NCI-H1436 treated with DMSO at 0.1 percent for 48 hours (cell line): ENCODE data around the gene CAPN5.
A peak's percentile ranks its signal among the peaks of the same experiment; 100 is the strongest.

Source experiments
- DNase-seq: peaks from one replicate; lab custom pipeline; 2025; lab: John Stamatoyannopoulos, UW

Gene CAPN5

GRCh38 chr11:77101043-77101537 lies 34.3 kb downstream of the CAPN5 start:
- DNase-seq, result no peak

GRCh38 chr11:77102246-77103210 lies 35.8 kb downstream of the CAPN5 start, which contains the start of gene OMP:
Gene OMP (plus strand): TSS chr11:77102840. CDS start chr11:77102840, 0 bp downstream.
- no peak for DNase-seq

DNA sequence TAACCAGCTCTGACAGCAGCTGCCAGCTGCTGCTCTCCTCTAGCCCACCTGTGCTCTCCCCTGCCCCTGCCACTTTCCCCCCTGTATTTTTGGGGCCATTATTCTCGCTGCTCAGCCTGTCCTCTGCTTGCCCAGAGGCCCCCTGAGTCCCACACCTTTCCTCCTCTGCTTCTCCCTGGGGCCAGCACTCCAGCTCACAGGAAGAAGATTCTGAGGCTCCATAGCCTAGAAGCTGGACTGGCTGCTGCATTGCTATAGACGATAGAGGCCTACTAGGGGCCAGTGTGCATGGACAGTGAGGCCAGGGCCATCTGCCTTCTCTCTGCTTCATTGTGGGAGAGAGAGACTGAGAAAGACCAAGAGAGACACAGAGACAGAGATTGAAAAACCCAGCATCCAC lies 36.5 kb downstream of the CAPN5 start:
- no peak for DNase-seq

DNA sequence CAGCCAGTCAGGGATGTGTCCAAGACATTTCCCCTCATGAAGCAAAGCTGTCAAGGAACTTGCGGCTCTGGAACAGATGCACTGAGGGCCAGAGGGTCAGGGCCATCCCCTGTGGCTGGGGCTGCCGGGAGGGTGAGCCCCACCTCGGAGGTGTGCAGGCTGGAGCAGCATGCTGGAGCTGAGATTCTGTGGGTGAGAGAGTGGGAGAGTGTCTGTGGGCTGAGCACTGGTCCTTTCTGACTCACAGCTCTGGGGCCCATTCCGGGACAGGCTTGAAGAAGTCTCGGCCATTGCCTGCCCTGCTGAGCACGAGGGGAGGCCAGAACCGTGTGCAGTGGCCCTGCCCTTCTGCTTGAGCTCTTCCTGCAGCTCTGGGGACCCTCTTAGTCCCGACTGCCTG lies 38.0 kb downstream of the CAPN5 start:
- no peak for DNase-seq

- no peak for DNase-seq
Observed at GRCh38 chr11:77106321-77106720, 39.5 kb downstream of the CAPN5 start.

- DNase-seq, result no peak
Observed at GRCh38 chr11:77106759-77107158, 40.0 kb downstream of the CAPN5 start.

- no peak for DNase-seq
Observed at GRCh38 chr11:77107950-77108349, 41.2 kb downstream of the CAPN5 start.

- no peak for DNase-seq
Observed at GRCh38 chr11:77108436-77108835, 41.7 kb downstream of the CAPN5 start.

DNA sequence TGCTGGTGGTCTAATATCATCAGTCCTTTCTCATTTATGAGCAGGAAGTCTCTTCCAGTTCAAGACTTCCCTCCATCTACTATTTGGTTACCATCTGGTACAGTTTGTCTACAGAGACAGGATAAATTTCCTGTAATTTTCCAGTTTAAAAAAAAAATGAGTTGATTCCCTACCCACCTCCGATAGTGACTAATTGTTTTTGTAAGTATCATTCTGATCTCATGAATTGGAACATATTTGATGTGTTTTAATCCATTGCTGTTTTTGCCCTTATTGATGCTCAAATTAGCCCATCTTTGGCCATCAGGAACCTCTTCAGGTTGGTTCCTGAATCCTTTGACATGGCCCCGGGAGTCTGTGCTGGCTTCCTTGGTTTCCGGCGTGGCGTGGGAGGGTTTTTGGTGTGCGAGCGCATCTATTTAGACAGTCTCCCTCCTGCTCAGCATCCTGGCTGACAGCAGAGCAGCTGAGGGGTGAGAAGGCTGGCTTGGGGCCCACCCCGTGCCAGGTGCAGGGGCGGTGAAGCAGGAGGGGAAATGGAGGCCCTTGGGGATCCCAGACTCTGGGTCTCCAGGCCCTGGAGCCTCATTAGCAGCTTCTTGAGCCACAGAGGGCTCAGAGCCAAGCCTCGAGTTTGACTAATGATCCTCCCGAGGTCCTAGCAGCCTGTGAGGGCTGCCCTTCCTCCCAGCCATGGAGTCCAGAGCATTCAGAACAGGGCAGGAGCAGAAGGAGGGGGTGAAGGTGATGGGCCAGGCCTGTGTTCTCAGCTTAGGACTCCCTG lies 42.7 kb downstream of the CAPN5 start:
- peak; percentile 55 for DNase-seq

DNA sequence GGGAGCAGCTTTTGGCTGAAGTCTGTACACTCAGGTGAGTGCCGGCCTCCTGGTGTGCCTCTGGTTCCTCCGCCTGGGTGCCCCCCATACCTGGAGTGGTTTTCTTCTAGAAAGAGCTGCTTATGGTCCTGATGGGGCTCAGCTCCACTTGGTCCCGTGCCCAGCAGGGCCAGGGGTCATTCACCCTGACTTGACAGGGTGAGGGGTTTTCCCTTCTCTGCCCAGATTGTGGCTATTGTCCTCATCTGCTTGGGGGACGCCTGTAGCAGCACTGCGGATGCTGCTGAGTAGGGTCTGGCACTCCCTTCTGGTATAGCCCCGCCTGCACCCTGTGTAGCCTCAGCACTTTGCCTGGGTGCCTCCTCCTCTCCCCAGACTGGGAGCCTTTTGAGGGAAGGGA lies 44.1 kb downstream of the CAPN5 start:
- DNase-seq, result no peak

DNA sequence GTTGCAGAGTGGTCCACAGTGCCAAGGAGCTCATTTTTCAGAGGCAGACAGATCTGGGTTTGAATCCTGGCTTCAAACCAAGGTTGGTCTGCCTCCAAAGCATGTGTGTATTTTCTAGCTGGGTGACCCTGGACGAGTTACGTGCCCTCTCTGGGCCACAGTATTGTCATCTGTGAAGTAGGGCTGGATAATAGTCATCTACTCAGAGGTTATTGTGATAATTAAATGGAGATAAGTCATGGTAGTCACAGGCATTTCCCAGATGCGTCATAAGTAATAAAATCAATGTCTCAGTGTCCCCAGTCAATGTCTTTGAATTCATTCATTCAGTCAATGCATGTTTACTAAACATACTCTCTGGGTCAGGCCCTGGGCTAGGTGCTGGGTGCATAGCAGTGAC lies 44.5 kb downstream of the CAPN5 start:
- DNase-seq, result no peak

DNA sequence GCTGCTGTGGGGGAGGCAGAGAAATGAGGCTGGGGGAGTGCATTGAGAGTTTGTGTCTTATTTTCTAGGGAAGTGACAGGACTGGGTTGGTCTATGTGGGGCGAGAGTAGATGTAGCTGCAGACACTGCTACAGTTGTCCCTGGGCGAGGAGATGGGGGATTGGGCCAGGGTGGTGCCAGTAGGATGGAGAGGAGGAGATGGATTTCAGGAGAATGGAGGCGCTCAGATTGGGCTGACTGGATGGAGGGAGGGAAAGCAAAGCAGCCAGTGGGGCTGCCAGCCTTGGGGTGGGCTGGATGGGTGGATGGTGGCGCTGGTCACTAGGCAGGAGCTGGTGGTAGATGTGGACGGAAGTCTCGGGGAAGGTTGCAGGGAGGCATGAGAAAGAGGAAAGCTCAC lies 45.2 kb downstream of the CAPN5 start:
- no peak for DNase-seq

DNA sequence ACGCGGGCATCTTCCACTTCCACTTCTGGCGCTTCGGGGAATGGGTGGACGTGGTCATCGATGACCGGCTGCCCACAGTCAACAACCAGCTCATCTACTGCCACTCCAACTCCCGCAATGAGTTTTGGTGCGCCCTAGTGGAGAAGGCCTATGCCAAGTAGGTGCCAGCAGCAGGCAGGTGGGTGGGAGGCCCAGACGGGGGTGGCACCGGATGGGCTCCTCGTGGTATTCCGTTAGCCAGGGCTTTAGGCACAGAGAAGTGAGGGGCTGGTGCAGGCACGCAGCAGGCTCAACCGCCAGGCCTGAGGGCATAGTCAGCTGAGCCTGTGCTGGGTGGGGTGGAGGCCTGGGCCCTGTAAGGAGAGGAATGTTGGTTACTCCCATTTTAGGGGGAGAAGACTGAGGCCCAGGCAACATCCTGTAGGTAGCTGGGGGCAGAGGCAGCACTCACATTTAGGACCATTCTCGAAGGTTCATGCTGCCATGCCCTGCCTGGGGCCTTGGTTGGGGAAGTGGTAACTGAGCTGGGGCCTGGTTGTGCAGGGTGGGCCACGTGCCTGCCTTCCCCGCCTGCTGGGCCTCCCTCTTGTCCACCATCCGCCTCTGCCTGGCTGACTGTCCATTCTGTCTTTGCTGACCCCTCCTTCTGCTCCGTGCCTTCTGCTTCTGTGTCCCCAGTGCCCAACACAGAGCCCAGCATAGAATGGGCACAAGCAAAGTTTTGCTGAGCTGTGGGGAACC lies 46.0 kb downstream of the CAPN5 start:
- DNase-seq, result no peak

DNA sequence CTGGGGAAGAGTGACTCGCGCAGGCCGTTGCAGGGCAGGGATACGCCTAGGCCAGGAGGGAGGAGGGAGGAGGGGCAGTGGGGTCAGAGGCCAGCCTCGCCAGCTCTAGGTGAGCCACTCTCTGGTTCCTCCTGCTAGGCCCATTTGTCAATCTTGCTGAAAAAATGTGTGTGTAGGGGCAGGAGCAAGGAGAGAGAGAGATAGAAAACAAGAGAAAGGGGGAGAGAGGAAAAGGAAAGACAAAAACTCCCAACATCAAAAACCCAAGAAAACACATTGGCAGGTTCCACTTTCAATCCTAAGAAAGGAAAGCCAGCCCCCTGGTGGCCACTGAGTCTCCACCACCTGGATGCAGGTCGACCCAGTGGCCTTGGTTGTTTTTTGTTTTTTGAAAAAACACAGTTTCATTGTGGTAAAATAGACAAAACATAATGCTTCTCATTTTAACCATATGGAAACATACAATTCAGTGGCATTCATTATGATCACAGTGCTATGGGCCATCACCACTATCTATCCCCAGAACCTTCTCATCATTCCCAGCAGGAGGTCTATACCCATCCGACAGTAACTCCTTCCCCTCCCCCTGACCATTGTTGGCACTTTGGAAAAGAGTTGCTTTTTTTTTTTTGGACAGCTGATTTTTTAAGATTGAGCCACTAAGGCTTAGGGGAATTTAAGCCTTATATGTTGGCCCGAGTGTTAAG lies 46.8 kb downstream of the CAPN5 start:
- no peak for DNase-seq

DNA sequence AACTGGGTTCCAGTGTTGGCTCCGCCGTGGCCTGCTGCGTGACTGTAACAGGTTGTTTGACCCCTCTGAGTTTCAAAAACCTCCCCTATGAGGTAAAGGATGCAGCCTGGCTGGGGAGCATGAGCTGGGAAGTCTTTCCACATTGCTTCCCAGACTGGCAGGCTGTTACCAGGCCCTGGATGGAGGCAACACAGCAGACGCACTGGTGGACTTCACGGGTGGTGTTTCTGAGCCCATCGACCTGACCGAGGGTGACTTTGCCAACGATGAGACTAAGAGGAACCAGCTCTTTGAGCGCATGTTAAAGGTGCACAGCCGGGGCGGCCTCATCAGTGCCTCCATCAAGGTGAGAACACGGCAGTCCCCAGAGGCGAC lies 47.3 kb downstream of the CAPN5 start:
- DNase-seq, result no peak

- DNase-seq, result no peak
Observed at GRCh38 chr11:77115181-77115611, 48.4 kb downstream of the CAPN5 start.

- no peak for DNase-seq
Observed at GRCh38 chr11:77115956-77116355, 49.2 kb downstream of the CAPN5 start.

- no peak for DNase-seq
Observed at GRCh38 chr11:77117492-77117891, 50.7 kb downstream of the CAPN5 start.

DNA sequence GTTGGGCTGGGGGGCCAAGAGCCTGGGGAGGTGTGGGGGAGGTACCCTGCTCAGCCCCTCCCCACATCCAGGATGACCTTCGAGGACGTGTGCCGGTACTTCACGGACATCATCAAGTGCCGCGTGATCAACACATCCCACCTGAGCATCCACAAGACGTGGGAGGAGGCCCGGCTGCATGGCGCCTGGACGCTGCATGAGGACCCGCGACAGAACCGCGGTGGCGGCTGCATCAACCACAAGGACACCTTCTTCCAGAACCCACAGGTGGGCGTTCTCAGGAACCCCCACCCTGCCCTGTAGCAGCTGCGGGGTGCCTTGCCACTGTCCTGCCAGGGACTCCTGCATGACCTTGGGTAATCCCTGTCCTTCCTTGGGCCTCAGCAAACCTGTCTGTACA lies 51.3 kb downstream of the CAPN5 start:
- DNase-seq, result no peak

DNA sequence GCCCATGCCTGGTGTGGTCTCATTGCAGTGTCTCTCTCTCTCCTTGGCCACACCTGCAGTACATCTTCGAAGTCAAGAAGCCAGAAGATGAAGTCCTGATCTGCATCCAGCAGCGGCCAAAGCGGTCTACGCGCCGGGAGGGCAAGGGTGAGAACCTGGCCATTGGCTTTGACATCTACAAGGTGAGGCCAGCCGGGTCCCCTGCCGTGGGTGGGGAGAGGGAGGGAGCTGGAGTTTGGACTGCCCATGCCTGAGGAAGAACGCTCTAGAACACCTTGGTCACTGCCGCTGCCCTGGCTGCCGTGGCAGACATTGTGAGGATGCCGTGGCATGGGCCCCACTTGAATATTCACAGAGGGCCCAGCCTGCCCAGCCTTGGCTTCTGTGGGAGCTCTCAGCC lies 52.2 kb downstream of the CAPN5 start:
- no peak for DNase-seq

DNA sequence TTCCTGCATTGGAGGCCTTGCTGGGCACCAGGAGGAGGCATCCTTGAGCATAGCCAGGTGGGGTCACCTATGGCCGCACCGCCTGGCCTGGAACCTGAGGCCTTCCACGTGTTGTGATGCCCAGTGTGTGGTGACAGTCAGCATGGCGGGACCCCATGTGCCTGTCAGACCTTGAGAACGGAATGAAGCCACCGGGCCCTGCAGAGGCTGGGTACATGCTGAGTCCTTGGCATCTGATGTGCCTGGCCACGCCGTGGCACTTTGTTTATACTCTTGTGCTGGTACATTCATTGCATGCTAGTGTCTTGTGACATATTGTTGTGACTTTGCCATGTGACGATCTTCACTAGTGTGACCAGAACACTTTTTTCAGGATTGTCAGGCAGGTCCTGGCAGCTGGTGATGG lies 52.8 kb downstream of the CAPN5 start:
- DNase-seq, result no peak

DNA sequence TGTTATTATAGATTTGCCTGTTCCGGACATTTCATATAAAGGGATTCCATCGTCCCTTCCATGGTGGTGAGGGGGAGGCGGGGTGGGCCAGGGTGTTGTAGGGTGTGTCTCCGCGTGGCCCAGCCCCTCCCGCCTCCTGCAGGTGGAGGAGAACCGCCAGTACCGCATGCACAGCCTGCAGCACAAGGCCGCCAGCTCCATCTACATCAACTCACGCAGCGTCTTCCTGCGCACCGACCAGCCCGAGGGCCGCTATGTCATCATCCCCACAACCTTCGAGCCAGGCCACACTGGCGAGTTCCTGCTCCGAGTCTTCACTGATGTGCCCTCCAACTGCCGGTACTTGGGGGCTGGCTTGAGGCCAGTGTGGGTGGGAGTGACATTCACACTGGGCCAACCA lies 53.8 kb downstream of the CAPN5 start:
- DNase-seq, result no peak
